Peyer's patch (tissue), 4 donors: ENCODE data around the gene DDR1. TPM values are rescaled to one million over a fixed set of nuclear protein-coding genes. Genes with fewer than 3 reads are reported as not detected.
A peak's percentile ranks its signal among the peaks of the same experiment; 100 is the strongest.

Source experiments
- DNase-seq, 3 donors: peaks; one replicate each; pipeline ENCODE4 v3.0.0-alpha.2; 2017 to 2019
- H3K27ac ChIP-seq, 4 donors: fragments of 200-600 bp; sonication (generic); one replicate each; pipeline ENCODE4 v1.5.1; 2016 to 2019
- H3K27me3 ChIP-seq, 2 donors: fragments of 200-600 bp; sonication (generic); one replicate each; pipeline ENCODE4 v1.5.1; 2019
- H3K36me3 ChIP-seq, 3 donors: fragments of 200-600 bp; sonication (generic); one replicate each; pipeline ENCODE4 v1.5.1; 2016 to 2019
- H3K4me1 ChIP-seq, 4 donors: fragments of 200-600 bp; sonication (generic); one replicate each; pipeline ENCODE4 v1.5.1; 2016 to 2019
- H3K4me3 ChIP-seq, 4 donors: fragments of 200-600 bp; sonication (generic); 1 replicate in 3 of 4; 2 replicates in 1 of 4; pipeline ENCODE4 v1.5.1; 2016 to 2019; ENCODE audit warnings: mild to moderate bottlenecking in 1 of 4
- H3K9me3 ChIP-seq, 4 donors: fragments of 200-600 bp; sonication (generic); one replicate each; pipeline ENCODE4 v1.5.1; 2016 to 2019; ENCODE audit warnings: mild to moderate bottlenecking in 1 of 4
- CTCF ChIP-seq, 6 experiments: fragments of 450-650 bp in 4 of 6; fragments of 200-600 bp in 2 of 6; sonication (generic) in 1 of 6; IDR thresholded peaks; one replicate each; pipeline ENCODE4 v1.5.1; 2017 to 2019; ENCODE audit warnings: antibody characterized with exemption in 6 of 6, mild to moderate bottlenecking in 3 of 6, moderate library complexity in 1 of 6
- POLR2A ChIP-seq, 2 donors: fragments of 450-650 bp; IDR thresholded peaks; one replicate each; pipeline ENCODE4 v1.5.1; 2017; ENCODE audit warnings: antibody characterized with exemption in 2 of 2, mild to moderate bottlenecking in 2 of 2, moderate library complexity in 2 of 2
- total RNA-seq, 4 donors: library from RNA; depleted of rRNA; stranded (reverse); fragments of >200 nt; gene quantifications; one replicate each; pipeline ENCODE4 v1.1.0, GENCODE V29; 2016

Gene DDR1
- total RNA-seq, 4 donors from 2014 or later, result 70.1 to 166 (median 143) TPM

- H3K4me3 ChIP-seq, result no peak overlapping the region
- no peaks in the 10 kb centered on the region for H3K36me3 ChIP-seq
- H3K9me3 ChIP-seq, result no peaks in the 10 kb centered on the region
- H3K4me1 ChIP-seq, result peaks cover 0 to 18% (median 3%) of the 10 kb centered on the region in 4 donors
- DNase-seq, result peak in 1 of 3 donors; percentile 1
- TF ChIP-seq CTCF (IDR thresholded peaks at IDR 0.05) (no peak), POLR2A (IDR thresholded peaks at IDR 0.05) (no peak)
- no peak overlapping the region for H3K27ac ChIP-seq
- no peaks in the 10 kb centered on the region for H3K27me3 ChIP-seq
Measured at GRCh38 chr6:30837432-30837831, 46.9 kb upstream of the DDR1 start.

GRCh38 chr6:30837870-30838269 lies 46.4 kb upstream of the DDR1 start:
- DNase-seq, result no peak
- no peak for TF ChIP-seq CTCF (IDR thresholded peaks at IDR 0.05)
- no peak for TF ChIP-seq POLR2A (IDR thresholded peaks at IDR 0.05)
- peaks cover 0 to 18% (median 3%) of the 10 kb centered on the region in 4 donors for H3K4me1 ChIP-seq

GRCh38 chr6:30839671-30840070 lies 44.6 kb upstream of the DDR1 start:
- H3K27ac ChIP-seq, result peak overlapping the region in 3 of 4 donors; percentile 33 to 82 (median 63)
- TF ChIP-seq POLR2A (IDR thresholded peaks at IDR 0.05) (no peak), CTCF (IDR thresholded peaks at IDR 0.05) (no peak)
- DNase-seq, result peak in 2 of 3 donors; percentile 65 to 68

More at GRCh38 chr6:30837870-30838269, 46.4 kb upstream of the DDR1 start:
- no peak overlapping the region for H3K27ac ChIP-seq
- no peaks in the 10 kb centered on the region for H3K27me3 ChIP-seq
- no peak overlapping the region for H3K4me3 ChIP-seq
- no peaks in the 10 kb centered on the region for H3K9me3 ChIP-seq
- no peaks in the 10 kb centered on the region for H3K36me3 ChIP-seq

GRCh38 chr6:30840084-30840934 lies 44.0 kb upstream of the DDR1 start:
- Histone ChIP-seq H3K4me3 (no peak overlapping the region), H3K27me3 (no peaks in the 10 kb centered on the region), H3K4me1 (peaks cover 0 to 18% (median 0%) of the 10 kb centered on the region in 4 donors), H3K36me3 (no peaks in the 10 kb centered on the region), H3K27ac (peak overlapping the region in 2 of 4 donors; percentile 63 to 82), H3K9me3 (no peaks in the 10 kb centered on the region)
- peak in 1 of 3 donors; percentile 53 for DNase-seq
- TF ChIP-seq POLR2A (IDR thresholded peaks at IDR 0.05) (no peak), CTCF (IDR thresholded peaks at IDR 0.05) (no peak)

More at GRCh38 chr6:30839671-30840070, 44.6 kb upstream of the DDR1 start:
- Histone ChIP-seq H3K4me1 (peaks cover 0 to 18% (median under 1%) of the 10 kb centered on the region in 4 donors), H3K9me3 (no peaks in the 10 kb centered on the region), H3K27me3 (no peaks in the 10 kb centered on the region), H3K4me3 (no peak overlapping the region), H3K36me3 (no peaks in the 10 kb centered on the region)

- DNase-seq, result no peak
- H3K27ac ChIP-seq, result no peak overlapping the region
- TF ChIP-seq CTCF (IDR thresholded peaks at IDR 0.05), result no peak
- no peak for TF ChIP-seq POLR2A (IDR thresholded peaks at IDR 0.05)
- H3K9me3 ChIP-seq, result no peaks in the 10 kb centered on the region
- H3K4me1 ChIP-seq, result peaks cover 0 to 18% (median 0%) of the 10 kb centered on the region in 4 donors
- no peak overlapping the region for H3K4me3 ChIP-seq
- H3K27me3 ChIP-seq, result no peaks in the 10 kb centered on the region
- H3K36me3 ChIP-seq, result no peaks in the 10 kb centered on the region
Measured at GRCh38 chr6:30840935-30841643, 43.2 kb upstream of the DDR1 start.
